ENCODE data around the gene MAGEA9.

Gene MAGEA9

GRCh38 chrX:149837167-149837566, 55.4 kb downstream of the MAGEA9 start:
- DNase-seq (ENCODE audit: low read depth in 1 of 2, low spot score in 1 of 2), result no peak
- TF ChIP-seq POLR2AphosphoS5 (IDR thresholded peaks at IDR 0.05; ENCODE audit: low read depth) (no peak), REST (IDR thresholded peaks at IDR 0.05; ENCODE audit: insufficient replicate concordance, low read depth) (no peak), SPI1 (IDR thresholded peaks at IDR 0.05; ENCODE audit: borderline replicate concordance, low read depth) (no peak), CTCF (IDR thresholded peaks at IDR 0.05; ENCODE audit: insufficient read depth, low read length) (no peak)
- H3K27ac ChIP-seq (replicated peaks), result no peak overlapping the region
- no peak overlapping the region for H3K4me3 ChIP-seq (replicated peaks; ENCODE audit: insufficient read depth, low read length)
- H3K27me3 ChIP-seq (ENCODE audit: insufficient read depth, poor library complexity, severe bottlenecking), result no peaks in the 10 kb centered on the region

Measured in HL-60 (cell line).